Measurements from ENCODE around the gene HECW1.

HECW1 gene

DNA sequence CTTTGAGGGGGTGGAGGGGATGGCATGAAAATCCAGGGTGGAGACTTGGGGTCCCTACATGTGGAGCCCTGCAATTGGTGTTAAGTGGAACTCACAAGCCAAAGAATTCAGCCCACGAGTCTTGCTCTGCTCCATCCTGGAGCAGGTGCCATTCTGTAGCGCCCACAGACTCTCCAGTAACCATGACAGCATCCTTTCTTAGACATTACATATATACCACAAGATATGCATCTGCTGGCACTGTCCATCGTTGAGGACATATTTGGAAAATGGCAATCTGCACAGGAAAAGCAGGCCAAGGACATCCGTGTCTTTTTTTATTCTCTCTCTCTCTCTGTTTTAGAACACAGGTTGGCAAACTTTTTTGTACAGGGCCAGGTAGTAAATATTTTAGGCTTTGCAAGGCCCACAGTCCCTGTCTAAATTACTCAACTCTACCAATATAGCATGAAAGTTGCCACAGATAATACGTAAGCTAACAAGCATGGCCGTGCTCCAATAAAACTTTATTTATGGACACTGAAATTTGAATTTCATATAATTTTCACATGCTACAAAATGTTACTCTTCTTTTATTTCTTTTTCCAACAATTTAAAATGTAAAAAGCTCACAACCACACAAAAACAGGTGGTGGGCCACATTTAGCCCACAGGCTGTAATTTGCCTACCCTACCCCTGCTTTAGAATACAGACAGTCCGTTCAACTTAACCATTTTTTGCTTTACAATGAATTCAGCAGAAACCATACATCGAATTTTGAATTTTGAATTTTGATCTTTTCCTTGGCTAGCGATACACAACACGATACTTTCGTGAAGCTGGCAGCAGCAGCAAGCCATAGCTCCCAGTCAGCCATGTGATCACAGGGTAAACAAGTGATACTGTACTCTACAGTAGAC is 329.0 kb downstream of the HECW1 start:
- no peak for DNase-seq

DNA sequence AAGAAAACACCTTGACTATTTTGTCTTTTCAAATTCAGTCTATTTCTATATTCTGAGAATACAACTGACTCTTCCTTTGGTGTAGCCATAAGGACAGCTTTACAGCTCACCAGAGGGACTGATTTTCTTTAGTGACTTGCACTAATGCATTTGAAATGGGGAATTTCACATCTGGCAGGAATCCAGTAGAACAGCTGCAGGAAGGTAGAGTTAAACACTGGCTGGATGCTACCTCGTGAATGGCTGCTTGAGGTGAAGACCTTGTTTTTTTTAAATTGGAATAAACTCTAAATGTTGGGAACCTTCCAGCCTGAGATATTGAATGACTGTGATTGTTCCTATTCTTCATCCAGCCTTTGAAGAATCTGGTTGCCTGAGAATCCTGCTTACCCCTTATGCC is 330.9 kb downstream of the HECW1 start:
- no peak for DNase-seq

DNA sequence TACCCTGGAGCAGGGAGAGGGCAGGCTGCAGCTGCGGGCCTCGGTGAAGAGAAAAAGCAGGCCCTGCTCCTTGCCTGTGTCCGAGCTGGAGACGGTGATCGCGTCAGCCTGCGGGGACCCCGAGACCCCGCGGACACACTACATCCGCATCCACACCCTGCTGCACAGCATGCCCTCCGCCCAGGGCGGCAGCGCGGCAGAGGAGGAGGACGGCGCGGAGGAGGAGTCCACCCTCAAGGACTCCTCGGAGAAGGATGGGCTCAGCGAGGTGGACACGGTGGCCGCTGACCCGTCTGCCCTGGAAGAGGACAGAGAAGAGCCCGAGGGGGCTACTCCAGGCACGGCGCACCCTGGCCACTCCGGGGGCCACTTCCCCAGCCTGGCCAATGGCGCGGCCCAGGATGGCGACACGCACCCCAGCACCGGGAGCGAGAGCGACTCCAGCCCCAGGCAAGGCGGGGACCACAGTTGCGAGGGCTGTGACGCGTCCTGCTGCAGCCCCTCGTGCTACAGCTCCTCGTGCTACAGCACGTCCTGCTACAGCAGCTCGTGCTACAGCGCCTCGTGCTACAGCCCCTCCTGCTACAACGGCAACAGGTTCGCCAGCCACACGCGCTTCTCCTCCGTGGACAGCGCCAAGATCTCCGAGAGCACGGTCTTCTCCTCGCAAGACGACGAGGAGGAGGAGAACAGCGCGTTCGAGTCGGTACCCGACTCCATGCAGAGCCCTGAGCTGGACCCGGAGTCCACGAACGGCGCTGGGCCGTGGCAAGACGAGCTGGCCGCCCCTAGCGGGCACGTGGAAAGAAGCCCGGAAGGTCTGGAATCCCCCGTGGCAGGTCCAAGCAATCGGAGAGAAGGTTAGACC is 332.5 kb downstream of the HECW1 start:
- no peak for DNase-seq

DNA sequence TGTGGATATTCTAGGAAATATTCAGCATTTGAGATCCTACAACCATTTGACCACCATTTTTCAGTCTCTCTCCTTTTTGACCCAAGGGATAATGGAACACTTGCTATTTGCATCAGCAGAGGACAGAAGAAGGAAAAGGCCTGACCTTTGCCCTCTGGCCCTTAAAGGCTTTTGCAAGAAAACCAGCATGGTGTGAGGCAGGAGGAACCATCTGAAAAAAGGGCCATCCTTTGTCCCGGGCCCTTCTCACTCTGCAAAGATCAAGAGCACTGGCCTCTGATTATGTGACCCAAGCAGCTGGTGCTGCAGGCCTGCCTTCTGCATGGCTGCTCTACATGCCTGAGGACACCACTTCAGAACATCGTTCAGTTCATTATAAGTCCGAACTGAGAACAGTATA is 337.1 kb downstream of the HECW1 start:
- peak; percentile 34 for DNase-seq

DNA sequence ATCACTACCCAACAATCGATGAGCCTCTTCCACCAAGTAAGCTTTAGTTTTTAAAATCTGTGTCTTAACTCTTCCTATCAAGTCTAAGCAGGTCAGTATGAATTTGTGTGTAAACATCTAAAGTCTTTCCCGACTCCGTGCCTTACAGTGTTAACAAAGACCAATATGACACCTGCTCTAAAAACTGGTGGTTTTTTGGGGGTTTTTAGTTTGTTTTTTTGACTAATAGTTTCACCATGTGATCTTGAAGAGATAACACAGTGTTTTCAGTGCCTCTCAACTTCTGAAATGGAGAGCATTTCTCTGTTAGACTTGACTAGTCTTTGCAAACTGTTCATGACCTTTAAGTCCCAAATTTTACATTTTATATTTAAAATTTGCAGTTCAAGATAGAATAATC is 338.4 kb downstream of the HECW1 start:
- no peak for DNase-seq

DNA sequence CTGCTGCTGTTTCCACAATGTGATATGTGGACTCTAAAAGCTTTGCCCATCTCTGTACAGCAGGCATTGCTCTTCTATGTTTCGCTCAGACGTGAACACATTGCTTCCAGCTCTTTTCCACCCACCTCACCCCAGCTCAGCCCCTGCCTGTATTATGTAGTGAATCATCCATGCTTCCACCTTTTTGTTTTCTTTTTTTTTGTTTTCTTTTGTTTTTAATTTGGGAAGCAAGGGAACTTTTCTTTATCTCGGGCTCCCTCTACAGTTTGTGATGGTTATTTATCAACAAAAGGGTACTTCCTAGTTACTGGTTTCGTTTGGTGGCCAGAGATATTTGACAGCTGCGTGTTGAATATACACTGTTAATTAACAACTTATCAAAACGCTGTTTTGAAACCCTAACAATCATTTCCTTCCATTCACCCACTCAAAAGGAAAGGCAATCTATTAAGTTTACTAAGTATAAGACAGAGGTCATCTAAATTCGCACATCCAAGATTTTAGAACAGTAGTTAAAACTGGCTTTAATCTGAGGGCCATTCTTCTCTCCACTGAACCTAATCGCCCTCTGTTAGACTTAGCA is 342.6 kb downstream of the HECW1 start:
- peak; percentile 54 for DNase-seq

DNA sequence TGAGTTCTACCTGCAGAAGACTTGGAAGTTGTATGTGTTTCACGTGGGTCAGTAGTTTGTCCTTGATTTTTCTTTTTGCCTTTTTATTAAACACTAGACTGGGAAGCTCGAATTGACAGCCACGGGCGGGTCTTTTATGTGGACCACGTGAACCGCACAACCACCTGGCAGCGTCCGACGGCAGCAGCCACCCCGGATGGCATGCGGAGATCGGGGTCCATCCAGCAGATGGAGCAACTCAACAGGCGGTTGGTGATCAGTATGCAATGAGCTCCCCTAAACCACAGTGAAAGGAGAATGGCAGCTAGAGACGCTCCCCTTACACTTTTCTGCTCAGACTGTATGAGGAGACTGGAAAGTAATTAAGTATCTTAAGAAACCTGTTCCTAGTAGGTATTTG is 343.8 kb downstream of the HECW1 start:
- no peak for DNase-seq

DNA sequence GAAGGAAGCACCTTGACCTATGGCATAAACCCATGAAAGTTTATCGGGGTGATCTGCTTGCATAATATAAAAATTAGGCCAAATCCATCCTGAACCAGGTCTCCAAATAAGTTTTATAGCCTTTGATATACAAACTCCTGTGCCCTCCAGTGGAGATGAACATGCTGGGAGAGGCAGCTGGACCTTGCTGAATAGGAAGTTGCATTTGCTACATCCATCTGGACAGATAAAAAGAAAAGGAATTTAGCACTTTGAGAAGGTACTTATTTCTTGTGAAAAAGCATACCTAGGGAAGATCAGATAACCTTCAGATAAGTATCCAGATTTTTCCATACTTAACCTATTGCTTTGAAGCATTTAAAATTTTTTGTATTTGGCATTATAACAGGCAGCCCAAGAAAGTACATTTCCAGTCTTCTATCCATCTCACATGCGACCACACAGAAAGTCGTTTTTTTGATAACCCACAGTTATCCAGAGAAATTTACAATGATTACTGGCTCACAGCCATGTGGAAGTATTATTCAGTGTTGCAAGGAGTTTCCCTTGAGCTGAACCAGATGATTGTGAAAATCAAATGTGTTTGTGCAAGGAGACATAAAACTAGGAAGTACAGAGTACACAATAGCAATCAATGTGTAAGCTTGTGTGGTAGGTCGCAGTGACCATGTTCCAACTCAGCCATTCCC is 346.0 kb downstream of the HECW1 start:
- no peak for DNase-seq

DNA sequence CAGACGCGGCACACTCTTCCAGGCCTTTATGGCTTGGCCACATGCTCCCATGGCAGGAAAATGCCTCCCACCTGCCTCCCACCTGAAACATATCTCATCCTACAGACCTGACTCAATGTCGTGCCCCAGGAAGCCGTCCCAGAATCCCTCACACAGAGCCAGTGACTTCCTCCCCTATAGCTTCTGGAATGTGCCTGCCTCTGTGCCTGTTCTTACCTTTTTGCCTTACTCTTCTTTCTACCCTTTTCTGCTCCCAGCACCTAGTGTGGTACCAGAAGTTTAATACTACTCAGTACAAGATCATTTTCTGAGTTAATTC is 346.5 kb downstream of the HECW1 start:
- DNase-seq: no peak

DNA sequence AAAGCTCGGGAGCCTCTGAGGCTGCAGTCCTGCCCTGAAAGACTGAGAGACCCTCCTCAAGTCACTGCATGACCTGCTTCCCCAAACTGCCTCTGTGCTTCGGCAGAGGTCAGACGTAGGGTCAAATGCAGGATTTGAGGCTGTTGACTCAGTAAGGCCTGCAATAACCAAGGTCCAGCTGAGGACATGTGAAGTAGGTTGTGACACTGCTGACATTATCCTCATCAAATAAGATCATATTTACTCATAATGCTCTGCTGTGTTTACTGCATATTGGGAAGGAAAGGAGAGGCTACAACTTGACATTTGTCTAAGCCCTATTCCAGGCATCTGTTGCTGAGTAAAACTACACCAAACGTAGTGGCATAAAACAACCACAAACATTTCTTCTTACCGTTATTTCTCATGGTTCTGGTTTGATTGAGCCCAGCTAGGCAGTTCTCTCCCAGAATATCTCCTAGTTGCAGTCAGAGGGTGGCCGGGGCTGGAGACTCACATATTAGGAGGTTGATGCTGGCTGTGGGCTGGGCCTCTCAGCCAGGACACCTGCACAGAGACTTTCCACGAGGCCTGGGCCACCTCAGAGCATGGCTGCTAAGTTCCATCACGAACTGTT is 348.4 kb downstream of the HECW1 start:
- no peak for DNase-seq

DNA sequence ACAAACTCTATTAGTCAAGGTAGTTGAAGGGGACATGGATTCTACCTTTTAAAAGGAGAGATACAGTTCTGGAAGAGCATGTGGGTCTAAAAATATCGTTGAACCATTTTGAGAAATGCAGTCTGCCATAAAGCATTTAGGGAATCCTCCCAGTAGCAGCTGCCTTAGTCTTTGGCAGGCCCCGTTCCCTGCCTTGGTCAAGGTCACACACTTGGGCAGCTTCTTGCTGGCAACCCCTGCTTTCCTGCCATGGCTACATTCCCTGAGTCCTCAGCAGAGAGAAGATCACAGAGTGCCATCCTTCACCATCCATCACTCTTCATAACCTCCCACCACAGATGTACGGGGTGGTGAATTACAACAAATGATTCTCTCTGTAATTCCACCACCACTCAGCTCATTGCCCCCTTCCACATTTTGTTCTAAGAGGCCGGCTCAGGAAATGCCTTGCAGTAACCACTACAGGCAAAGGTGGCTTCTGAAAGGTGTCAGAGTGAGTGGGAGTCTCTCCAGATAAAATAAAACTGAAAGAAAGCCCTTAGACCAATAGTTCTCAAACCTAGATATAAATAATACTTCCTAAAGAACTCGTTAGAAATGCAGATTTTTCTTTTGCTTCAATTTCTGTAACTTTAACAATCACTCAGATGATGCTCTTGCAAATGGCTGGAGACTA is 349.0 kb downstream of the HECW1 start:
- DNase-seq: no peak

DNA sequence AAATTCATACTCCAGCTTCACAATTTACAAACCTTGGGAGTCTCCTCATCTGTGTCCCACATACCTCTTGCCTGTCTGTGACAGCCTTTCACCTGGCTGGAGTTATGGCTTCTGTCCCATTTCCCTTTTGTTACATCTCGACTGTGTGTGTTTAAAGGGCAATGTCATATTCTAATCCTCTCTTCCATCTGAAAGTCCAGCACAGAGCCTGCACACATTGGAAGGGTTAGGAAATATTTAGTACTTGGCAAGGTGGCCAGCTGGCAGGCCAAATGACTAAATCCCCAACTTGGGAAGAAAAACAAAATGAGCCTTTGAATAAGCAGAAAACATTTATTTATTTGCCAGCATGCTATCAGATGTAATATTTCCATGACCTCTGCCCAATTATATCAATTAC is 350.4 kb downstream of the HECW1 start:
- DNase-seq: no peak

DNA sequence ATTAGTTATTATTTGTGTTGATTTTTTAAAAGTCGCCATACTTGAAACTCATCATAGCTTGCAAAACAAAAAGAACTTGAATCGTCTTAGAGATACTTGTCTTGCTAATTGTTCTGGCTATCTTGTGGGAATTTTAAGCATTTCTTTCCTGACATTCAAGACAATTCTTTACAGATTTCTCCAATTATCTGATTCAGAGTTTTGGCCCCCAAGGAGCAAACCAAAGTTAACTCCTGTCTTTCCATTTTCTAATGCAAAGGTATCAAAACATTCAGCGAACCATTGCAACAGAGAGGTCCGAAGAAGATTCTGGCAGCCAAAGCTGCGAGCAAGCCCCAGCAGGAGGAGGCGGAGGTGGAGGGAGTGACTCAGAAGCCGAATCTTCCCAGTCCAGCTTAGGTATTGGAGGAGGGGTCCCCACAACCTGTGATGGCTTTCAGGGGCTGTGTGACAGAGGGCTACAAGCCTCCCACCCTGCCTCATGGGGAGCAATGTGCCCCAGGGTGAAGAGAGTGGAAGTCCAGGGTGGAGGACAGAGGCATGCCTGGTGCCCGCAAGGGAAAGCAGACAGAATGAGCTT is 351.0 kb downstream of the HECW1 start:
- no peak for DNase-seq

DNA sequence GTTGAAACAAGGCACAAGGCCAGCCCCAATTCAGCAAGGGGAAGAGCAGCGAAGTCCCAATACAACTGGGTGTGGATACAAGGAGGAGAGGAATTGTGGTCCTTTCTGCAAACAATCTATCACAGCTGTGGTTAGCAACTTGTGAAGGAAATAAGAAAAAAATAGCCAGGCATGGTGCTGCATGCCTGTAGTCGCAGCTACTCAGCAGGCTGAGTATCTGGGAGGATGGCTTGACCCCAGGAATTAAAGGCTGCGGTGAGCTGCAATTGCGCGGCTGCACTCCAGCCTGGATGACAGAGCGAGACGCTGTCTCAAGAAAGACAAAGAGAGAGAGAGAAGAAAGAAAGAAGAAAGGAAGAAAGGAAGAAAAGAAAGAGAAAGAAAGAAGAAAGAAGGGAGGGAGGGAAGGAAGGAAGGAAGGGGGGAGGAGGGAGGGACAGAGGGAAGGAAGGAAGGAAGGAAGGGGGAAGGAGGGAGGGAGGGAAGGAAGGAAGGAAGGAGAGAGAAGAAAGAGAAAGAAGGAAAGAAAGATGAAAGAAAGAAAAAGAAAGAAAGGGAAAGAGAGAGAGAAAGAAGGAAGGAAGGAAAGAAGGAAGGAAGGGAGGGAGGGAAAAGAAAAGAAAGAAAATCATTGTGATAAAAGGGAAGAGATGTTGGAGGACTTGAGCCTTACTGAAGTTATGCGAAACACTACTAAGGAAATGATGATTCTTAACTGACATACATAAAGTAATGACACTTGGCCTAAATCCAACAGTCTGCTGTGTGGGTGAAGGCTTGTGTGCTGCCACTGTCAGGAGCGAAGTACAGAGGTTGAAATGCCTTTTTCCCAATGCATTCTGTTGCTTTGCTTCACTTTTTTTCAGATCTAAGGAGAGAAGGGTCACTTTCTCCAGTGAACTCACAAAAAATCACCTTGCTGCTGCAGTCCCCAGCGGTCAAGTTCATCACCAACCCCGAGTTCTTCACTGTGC is 353.4 kb downstream of the HECW1 start:
- DNase-seq: no peak

DNA sequence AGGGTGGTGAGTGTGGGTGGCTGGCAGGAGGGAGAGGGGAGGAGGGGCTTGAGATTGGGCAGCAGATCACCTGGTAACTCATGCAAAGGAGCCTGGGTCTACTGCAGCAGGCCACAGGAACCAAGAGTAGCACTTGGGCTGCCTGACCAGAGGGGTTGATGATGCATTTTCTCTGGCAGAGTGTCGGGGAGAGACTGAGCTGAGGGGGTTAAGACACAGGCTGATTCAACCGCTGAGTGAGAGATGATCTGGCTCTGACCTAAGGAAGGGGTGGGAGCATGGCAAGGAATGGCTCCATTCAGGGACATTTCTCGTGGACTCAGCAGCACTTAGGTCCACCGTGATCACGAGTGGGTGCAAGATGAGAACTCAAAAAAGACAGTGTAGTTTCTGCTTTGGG is 355.0 kb downstream of the HECW1 start:
- DNase-seq: no peak

DNA sequence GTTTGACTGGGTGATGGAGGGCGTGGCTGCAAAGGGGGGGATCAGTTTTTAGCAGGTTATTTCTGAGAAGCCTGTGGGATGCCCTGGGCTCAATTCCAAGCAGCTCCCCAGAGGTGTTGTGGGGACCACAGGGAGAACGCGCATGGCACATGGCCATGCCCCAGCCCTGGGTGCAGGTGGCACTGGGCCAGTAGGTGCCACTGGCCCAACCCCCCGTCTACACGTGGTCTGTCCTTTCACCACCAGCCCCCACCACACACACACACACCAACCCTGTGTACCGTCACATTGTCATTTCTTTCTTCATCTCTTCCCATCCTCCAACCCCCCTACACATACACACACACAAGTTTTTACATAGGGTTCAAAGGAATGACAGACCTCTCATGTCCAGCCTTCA is 355.4 kb downstream of the HECW1 start:
- no peak for DNase-seq

DNA sequence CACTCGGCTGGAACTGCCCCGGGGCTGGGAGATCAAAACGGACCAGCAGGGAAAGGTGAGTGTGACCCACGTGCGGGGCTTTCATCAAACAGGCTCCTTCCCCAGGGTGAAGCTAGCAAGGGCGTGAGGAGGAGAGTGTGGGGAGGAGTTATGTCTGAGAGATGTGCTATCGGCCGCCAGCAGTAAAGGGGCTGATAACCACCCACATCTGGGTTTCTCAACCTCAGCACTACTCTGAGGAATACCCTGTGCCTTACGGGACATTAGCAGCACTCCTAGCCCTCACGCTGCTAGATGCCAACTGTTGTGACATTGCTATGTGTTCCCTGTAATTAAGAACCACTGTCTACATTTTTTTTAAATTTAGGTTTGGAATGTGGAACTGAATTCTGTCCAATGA is 356.6 kb downstream of the HECW1 start:
- no peak for DNase-seq

DNA sequence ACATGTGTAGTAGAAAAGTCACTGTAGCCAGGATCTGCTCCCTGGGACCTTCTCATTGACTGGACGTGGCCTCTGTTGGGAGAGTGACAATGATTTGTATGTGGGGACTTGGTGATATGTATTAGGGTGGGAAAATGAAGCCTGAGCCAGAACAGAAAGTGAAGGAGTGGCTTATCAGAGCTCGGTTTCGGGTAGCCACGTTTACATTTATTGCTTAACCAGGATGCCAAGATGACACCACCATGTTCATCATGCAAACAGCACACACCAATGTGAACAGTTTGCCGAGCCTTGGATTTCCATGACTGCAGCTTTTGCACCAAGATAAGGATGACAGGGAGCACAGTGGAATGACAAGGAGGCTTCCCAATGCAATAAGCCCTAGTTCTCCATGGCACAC is 357.7 kb downstream of the HECW1 start:
- no peak for DNase-seq

DNA sequence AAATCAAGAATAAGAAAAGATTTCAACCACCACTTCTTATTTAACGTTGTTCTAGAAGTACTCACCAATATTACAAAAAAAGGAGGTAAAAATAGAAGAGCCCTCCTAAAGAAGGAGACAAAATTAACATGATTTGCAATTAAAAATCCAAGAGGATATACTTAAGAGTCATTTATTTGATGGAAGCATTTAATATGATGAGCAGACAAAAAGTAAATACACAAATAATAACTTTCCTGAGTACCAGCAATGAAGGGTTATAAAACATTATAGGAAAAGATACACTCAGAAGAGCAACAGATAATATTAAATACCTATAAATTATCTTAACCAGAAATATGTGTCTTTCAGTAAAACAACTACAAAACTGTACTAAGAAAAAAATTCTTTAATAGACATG is 363.5 kb downstream of the HECW1 start:
- no peak for DNase-seq

DNA sequence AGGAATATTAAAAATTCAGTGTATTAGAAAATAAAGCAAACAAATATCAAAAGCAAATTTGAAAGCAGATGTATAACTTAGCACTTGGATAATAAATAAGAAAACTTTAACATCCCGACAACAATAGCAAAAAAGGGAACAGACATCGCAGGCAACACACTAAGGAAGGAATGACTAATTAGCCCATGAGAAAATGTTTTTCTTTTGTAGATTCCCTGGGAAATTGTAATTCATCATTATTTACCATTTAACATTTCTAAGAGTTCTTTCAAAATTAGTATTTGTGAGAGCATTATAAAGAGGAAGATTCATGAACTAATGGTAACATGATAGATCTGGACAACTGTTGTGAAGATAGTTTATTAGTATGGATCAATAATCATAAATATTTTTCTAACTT is 364.4 kb downstream of the HECW1 start:
- no peak for DNase-seq

DNA sequence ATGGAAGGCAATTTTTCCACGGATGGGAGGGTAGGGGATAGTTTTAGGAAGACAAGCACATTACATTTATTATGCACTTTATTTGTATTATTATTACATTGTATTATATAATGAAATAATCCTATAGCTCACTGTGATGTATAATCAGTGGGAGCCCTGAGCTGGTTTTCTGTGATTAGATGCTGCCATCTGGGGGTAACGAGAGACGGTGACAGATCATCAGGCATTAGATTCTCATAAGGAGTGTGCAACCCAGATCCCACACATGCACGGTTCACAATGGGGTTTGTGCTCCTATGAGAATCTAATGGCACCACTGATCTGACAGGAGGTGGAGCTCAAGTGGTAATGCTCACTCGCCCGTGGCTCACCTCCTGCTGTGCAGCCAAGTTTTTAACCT is 366.6 kb downstream of the HECW1 start:
- DNase-seq: no peak

Data from retina (tissue), 1 donor.